Measurements from ENCODE around the gene PPM1J.

The PPM1J gene

DNA sequence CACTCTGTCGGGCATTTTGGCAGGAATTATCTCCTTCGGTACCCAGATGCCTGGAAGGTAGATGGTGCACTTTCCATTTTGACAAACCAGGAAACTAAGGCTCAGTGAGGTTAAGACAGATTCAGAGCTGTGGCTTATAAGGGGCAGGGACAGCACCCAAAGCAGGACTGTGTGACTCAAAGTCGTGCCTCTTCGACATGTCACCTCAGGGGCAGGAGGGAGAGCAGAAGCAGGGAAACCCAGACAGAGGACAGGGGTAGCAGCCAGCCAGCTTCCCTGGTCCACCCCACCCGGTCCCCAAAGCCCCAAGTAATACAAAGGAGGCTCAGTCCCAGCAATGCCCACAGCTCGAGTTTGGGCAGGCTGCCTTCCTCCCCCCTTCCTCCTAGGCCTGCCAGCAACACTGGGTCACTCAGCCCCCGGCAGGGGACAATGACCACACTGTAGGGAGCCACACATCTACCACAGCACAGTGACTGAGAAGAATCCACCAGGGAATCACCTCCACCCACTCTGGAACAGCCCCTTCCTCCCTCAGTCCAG is 10.7 kb downstream of the PPM1J start:
- DNase-seq = no peak

DNA sequence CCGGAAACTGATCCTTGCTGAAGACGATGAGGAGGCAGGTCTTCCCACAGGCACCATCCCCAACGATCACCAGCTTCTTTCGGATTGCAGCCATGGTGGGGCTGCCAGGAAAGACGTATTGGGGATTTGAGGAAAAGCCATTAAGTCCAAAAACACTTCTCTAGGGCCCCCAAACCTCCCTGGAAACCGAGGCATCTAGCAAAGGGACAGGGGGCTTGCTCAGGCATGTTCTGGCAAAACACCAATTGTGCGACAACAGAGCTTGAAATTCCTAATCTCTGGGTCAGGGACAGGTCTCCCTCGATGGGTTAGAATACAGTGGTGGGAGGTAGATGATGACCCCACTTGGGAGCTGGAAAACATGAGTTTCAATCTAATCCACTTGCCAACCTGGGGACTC is 11.4 kb downstream of the PPM1J start:
- no peak for DNase-seq

DNA sequence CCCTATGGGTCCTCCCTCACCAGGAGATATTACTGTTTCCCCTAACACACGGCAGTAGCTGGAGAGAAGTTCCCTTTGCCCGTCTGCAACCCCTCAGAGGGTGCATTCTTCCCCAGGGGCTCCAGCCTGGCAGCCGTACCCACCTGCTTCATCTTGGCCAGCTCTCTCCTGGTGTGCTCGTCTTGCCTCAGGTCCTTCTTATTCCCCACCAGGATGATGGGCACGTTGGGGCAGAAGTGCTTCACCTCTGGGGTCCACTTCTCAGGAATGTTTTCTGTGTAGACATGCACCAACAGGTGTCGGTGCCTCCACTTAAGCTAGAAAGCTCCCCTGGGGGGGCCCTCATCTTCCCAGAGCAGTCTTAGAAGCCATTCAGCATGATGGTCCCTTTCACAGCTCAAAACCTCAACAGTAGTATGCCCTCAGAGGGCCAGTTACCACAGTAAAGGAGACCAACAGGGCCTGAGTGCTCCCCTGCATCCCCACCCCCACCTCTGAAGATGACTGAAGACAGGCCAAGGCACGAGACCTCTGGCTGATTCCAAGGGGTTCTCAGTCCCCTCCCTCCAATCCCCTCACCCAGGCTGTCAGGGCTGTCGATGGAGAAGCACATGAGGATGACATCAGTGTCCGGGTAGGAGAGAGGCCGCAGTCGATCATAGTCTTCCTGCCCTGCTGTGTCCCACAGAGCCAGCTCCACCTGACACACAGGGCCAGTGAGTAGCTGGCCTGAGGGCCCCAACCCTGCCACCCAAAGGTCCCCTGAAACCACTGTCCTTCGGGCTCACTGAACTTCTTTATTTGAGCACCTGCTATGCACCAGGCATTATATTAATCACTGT is 12.5 kb downstream of the PPM1J start:
- DNase-seq = no peak

DNA sequence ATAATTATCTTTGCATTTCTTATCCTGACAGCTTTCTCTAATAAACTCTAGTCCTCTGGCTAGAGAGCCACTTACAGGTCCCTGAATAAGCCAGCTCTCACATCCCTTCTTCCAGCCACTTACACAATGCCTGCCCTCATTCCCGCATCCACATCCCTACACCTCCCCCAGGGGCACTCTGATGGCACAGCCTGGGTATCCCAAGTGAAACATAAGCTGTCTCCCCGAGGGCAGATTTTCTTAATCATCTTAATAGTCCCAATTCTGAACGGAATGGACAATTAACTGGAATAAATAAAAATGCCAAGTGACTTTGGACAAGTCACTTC is 13.1 kb downstream of the PPM1J start:
- no peak for DNase-seq

DNA sequence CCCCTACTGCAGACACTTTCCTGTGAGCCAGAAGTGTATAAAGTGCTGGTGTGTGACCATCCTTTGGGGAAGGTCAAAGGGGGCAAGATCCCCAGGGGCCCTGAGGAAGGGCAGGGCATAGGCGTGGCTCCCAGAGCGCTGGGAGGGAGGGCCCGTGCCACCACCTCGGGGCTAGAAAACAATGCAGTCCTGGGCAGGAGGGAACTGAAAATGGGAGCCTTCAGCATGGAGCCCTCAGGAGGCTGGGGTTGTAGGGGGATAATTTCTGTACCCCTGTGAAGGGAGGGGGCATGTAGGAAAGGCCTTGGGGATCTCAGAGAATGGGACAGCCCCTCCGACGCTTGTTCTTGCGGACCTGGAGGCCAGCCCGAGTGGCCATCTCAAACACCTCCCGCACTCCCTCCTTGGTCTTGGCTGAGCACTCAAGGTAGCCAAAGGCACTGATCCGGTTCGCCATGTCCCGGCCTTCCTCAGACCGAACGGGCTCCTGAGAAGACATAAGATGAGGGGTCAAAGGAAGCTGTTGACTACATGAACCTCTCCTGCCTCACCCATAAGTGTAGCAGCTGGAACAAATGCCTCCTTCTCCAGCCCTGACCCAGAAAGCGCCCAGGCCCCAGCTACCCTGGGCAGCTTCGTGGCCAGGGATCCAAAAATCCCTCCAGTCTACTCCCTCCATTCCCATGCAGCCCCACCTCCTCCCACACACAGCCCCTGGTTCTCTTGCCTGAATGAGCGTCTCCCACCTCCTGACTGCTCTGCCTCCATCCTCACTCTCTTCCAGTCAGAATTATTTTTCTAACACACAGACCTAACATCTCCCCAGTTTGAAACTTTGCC is 13.7 kb downstream of the PPM1J start:
- no peak for DNase-seq

DNA sequence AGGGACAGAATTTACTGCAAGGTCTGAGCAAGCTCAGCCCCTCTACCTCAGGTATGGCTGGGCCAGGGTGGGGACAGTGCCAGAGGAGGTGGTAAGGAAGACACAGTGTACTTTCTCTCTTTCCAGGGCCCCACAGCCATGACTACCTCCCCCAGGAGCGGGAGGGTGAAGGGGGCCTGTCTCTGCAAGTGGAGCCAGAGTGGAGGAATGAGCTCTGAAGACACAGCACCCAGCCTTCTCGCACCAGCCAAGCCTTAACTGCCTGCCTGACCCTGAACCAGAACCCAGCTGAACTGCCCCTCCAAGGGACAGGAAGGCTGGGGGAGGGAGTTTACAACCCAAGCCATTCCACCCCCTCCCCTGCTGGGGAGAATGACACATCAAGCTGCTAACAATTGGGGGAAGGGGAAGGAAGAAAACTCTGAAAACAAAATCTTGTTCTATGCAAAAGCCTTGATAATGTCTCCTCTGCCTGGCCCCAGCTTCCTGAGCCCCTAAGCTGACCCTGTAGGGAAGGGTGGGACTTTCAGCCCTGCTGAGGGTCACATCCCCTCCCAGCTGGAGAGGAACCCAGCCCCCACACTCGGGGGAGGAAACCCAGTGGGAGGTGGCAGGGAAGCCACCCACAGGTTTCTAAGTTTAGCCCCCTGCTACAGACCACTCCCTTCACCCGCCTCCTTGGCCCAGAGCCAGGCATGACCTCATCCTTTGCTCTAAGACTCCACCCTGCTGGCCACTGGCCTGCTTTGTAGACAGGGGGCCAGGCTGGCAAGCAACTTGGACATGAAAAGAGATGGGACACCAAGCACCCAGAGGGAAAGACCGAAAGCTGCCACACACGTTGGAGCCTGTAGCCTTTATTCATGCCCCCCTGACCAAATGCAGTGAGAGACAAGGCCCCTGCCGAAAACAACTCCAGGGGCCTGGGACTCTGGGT is 14.6 kb downstream of the PPM1J start:
- DNase-seq = no peak

DNA sequence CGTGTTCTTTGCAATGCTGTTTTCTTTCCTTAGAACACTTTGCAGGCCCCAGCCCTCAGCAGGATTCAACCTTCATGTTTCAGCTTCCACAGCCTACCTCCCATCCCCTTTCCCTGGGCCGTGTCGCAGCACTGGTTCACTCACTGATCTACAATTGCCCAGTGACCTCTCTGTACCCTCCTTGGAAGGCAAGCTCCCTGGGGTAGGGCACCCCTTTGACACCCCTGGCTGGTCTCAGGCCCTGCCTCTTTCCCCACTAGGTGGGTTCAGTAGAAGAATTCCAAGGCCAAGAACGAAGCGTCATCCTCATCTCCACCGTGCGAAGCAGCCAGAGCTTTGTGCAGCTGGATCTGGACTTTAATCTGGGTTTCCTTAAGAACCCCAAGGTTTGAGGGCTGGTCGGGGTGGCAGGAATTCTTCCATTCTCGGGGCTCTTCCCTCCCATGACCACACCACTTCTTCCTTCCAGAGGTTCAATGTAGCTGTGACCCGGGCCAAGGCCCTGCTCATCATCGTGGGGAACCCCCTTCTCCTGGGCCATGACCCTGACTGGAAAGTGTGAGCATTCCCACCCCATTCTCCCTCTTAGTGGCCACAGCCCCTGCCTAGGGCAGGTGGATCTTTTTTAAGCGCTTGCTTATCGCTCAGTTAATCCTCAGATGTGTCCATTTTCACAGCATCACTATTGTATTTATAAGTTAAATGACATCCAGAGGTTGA is 15.5 kb downstream of the PPM1J start:
- no peak for DNase-seq

DNA sequence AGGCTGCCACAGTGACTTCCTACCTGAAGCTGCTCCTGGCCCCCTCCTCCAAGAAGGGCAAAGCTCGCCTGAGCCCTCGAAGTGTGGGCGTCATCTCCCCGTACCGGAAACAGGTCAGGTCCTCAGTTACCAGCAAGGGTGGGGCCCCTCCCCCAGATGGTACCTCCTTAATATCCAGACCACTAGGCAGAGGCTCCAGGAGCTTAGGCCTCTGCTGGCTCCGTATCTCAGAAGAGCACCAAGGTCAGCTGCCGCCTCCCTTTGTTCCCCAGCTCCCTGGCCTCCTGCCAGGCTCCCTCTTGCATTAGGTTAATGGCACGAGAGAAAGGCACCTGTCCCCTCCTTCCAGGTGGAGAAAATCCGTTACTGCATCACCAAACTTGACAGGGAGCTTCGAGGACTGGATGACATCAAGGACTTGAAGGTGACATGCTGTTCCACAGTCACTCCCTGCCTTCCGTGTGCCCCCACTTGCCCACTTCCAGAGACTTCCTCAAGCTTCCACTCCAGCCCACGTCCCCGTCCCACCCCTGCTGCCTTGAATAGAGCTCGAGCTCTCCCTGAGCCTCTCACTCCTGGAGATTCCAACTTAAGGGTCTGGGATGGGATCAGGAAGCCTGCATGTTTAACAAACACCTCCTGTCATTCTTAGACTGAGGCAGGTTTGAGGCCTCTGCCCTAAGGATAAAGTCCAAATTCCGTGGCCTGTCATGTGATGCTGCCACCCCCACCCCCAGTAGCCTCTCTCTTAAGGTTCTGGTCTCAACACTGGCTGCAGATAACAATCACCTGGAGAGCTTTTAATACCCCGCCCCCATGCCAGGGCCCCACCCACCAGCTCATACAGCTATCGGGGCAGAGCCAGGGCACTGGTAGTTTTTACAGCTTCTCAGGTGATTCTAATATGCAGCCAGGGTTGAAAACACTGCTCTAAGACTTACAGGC is 16.5 kb downstream of the PPM1J start:
- DNase-seq = no peak

DNA sequence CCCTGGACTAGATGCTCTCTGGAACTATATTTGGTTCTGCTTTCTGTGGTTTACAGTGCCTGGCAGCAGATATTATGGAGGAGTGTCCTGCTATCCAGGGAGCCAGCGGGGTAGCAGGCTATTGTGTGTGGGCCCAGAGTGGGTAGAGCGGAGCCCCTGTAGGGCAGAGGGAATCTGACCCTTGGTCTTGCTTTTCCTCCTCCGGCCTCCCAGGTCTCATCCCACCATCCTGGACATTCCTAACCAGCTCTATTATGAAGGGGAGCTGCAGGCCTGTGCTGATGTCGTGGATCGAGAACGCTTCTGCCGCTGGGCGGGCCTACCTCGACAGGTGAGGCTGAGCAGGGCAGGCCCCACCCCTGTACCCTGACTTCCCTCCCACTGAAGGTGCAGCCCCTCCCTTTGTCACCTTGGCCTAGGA is 17.3 kb downstream of the PPM1J start:
- no peak for DNase-seq

DNA sequence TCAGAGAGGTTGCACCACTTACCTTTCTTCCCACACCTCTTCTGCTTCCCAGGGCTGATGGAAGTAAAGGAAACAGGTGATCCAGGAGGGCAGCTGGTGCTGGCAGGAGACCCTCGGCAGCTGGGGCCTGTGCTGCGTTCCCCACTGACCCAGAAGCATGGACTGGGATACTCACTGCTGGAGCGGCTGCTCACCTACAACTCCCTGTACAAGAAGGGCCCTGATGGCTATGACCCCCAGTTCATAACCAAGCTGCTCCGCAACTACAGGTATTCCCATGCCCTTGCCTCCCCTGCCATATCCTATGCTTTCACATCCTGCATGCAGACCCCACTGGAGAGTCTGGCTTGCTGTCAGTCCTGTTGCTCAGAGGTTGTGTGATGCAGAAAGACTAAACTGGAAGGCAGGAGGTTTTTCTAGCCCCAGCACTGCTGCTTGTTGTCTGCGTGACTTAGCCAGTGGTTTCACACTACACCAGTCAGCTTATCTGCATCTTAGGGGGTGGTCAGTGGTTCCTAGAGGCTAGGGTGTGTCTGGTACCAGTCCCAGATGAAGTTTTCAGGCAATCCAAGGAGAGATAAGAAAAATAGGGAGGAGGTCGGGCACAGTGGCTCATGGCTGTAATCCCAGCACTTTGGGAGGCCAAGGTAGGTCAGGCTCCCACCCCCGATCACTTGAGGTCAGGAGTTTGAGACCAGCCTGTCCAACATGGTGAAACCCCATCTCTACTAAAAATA is 18.4 kb downstream of the PPM1J start:
- no peak for DNase-seq

DNA sequence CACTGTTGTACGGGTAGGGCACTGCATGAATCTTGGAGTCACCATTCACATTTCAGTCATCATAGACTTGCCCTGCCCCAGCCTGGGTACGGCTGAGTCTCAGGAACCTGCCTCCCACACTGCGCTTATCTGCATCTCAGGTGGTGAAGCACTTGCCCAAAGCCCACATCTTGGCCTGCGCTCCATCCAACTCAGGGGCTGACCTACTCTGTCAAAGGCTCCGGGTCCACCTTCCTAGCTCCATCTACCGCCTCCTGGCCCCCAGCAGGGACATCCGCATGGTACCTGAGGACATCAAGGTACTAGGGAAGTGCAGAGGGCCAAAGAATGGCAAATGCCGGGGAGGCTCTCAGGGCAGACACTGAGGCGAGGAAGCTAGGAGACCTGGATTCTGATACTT is 19.9 kb downstream of the PPM1J start:
- DNase-seq = no peak

DNA sequence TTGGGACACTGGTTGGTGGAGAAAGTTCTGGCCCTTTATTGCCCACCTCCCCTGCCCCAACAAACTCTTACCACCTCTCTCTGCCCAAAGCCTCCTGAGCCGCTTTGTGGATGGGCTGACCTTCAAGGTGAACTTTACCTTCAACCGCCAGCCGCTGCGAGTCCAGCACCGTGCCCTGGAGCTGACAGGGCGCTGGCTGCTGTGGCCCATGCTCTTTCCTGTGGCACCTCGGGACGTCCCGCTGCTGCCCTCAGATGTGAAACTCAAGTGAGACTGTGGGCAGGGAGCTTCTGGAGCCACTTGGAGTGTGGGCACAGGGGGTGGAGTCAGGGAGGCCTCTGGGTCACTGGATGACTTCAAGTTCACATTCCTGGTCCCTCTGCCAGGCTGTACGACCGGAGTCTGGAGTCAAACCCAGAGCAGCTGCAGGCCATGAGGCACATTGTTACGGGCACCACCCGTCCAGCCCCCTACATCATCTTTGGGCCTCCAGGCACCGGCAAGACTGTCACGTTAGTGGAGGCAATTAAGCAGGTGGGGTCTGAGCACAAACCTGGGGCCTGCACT is 20.7 kb downstream of the PPM1J start:
- no peak for DNase-seq

DNA sequence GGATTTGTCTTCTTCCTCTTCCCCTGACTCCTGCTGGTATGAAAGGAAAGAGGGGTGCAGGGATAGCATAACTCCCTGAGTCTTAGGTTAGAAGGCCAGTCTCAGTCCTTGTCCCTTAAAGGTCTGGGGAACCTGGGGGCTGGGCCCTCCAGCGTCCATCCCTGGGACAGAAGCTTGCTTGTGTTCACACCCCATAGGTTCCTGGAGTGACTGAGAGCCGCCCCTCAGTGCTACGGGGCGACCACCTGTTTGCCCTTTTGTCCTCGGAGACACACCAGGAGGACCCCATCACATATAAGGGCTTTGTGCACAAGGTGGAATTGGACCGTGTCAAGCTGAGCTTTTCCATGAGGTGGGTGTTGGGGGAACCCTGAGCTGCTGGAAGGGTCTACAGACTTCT is 21.3 kb downstream of the PPM1J start:
- DNase-seq = no peak

DNA sequence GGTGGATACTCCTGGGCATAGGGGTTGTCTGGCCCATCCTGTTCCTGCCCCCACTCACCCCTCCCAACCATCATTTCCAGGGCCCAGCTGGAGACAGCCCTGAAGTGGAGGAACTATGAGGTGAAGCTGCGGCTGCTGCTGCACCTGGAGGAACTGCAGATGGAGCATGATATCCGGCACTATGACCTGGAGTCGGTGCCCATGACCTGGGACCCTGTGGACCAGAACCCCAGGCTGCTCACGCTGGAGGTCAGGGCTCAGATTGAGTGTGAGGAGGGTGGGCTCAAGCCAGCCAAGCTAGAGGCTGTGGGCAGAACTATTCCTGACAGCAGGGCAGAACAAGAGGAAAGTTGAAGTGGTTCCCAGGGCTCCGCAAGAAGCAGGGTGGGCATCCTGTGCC is 22.5 kb downstream of the PPM1J start:
- no peak for DNase-seq

DNA sequence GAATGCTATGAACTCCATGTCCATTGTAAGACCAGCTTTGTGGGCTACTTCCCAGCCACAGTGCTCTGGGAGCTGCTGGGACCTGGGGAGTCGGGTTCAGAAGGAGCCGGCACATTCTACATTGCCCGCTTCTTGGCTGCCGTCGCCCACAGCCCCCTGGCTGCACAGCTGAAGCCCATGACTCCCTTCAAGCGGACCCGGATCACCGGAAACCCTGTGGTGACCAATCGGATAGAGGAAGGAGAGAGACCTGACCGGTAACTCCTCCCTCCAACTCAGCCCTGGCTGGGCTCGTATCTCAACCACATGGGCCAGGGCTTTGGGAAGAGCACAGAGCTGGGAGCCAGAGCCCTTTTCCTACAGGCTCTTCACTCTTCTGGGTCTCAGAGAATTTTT is 25.3 kb downstream of the PPM1J start:
- DNase-seq = no peak

DNA sequence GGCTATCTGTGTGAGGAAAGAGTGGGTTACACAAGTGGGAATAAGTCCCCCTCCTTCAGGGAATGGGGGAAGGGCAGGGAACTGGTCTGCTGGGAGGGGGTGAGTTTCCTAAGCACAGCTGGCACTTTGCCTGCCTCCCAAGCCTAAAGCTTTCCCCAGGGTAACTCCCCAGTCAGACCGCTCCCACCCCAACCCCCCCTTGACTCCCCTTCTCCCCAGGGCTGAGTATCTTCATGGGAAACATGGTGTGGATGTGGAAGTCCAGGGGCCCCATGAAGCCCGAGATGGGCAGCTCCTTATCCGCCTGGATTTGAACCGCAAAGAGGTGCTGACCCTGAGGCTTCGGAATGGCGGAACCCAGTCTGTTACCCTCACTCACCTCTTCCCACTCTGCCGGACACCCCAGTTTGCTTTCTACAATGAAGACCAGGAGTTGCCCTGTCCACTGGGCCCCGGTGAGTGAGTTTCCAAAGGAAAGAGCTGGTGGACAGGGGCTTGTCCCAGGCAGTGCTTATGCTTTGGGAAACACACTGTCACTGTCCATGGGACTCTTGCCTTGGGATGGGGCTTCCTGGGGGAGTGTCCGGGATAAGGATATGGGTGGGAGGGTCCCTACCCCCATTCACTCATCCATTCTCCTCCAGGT is 25.8 kb downstream of the PPM1J start:
- DNase-seq = no peak

DNA sequence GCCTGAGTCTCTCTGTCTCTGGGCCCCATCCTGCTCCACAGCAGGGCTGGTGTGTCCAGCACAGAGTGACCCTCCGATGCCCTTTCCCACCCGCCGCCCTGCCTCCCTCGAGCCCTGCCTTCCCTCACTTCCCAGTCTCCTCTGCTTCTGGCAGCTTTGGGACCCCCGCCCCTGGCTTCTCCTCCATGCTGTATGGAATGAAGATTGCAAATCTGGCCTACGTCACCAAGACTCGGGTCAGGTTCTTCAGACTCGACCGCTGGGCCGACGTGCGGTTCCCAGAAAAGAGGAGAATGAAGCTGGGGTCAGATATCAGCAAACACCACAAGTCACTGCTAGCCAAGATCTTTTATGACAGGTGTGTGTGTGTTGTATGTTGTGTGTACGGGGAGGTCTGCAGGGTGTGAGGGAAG is 26.3 kb downstream of the PPM1J start:
- DNase-seq = no peak

DNA sequence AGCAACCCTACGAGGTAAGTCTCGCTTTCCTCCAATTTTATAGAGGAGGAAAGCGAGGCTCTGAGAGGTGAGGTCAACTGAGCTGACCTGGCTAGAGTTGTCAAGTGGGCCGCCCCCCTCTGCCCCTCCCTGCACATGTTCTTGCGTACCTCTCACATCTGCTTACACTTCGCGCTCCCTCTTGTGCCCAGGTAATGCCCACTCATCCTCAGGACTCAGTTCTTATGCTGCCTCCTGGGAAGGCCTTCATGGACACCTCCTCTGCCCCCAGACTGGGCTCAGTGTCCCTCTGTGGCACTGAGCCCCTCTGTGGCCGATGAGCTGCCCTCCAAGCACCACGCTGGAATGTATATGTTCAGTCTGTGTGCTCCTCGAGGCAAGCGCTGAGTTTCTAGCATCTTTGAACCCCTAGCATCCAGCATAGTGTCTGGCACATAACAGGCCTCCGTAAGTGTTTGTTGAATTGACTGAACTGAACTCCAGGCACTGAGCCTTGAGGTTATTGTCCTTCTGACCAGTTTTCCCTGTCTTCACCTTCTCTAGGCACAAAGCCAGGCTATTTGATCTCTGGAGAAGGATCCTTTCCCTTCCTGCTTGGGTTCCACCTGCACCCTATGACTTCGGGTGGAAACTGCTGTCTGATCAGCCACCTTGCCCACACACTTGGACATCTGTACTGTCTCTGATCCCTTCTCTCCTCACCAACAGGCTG is 27.2 kb downstream of the PPM1J start:
- no peak for DNase-seq

DNA sequence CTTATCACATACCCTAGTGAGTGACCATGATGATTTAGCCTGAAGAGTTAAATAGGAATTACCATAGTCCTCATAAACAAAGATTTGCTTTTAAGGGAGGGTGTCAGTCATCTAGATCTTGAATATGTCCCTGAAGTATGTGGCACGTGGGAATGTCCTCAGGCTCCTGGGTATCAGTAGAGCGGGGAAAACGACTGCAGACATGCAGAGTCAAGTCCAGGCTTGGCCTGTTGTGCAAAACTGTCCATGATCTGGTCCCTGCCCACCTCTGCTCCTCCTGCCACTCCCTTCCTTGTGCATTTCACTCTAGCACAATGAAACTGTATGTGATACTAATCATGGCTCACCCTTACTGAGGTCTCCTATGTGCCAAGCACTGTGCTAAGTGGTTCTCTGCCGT is 27.8 kb downstream of the PPM1J start:
- no peak for DNase-seq

Measured in activated gamma-delta T cell (primary cell).